Measurements from ENCODE around the gene ARHGEF39. TPM values are rescaled to one million over a fixed set of nuclear protein-coding genes. Genes with fewer than 3 reads are reported as not detected.
"Not testable (repeated sequence)": the region's sequence is repeated elsewhere in the genome, so short reads cannot be mapped to it uniquely, and the experiment has no call there.

The ARHGEF39 gene
- total RNA-seq, 2 donors from 2014 or later: 0.29 to 0.46 TPM

- DNase-seq (ENCODE audit: low spot score): no peak
- intact Hi-C loops (cut with DNase I): no loop called here
These were observed 25.4 kb downstream of the ARHGEF39 start for GRCh38 chr9:35639631-35640030.

DNA sequence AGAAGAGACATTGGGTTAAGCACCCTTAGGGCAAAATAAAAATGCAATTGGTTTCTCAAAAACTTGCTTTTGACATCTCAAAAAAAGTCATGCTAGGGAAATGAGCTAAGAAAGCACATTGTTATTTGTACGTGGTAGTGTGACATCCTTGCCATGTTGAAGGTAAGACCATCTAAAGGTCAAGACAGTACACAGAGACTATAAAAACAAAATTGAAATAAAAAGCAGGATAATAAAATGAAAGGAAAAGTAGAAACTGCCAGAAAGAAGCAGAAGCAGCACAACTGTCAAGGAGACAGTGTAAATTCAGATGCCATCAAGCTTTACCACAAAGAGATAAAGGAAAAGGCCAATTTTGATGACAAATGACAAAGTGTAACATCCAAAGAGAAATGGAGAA, 25.8 kb downstream of the ARHGEF39 start:
- DNase-seq (ENCODE audit: low spot score); intact Hi-C loops (cut with DNase I): not testable (repeated sequence)

DNA sequence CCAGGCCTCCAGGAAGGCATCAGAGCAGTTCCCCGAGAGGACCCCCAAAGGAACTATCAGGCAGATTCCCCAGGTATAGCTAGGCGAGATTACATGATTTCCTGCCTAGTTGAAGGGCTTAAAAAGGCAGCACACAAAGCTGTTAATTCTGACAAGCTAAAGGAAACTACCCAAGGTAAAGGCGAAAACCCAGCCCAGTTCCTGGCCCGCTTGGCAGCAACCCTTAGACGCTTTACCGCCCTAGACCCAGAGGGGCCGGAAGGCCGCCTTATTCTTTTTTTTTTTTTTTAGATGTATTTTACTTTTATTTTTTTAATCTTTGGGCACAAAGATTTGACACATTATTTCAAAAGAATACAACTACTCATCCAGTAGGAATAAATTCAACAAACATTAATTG, 26.2 kb downstream of the ARHGEF39 start:
- intact Hi-C loops (cut with DNase I); DNase-seq (ENCODE audit: low spot score): not testable (repeated sequence)

GRCh38 chr9:35637427-35637955, 27.5 kb downstream of the ARHGEF39 start:
- intact Hi-C loops (cut with DNase I); DNase-seq (ENCODE audit: low spot score): not testable (repeated sequence)

GRCh38 chr9:35636877-35637246, 28.1 kb downstream of the ARHGEF39 start:
- intact Hi-C loops (cut with DNase I): not testable (repeated sequence)

DNA sequence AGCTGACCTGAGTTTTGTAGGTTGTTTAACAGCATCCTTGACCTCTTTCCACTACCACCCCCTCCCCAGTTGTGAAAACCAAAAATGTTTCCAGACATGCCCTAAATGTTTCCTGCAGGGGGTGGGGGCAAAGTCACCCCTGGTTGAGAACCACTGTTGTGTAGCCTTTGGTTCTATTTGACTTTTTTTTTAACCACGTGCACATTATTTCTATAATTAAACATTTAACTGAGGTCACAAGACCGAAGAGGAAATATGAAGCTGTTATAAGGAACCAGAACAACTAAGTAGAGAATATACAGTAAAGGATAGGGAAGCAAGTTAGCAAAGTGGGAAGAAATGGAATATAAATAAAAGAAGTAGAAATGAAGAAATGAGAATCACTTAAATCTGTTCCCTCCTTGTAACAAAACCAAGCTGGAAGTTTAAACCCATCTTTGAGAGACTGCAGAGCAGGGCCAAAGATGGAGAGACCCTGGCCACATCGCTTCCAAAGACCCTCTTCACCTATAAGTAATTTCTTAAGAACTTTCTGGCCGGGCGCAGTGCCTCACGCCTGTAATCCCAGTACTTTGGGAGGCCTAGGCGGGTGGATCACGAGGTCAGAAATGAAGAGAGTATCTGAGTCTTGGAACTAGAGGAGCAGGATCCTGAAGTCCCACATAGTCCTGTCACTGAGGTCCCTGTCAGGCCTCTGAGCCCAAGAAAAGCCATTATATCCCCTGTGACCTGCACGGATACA, 28.7 kb downstream of the ARHGEF39 start:
- DNase-seq (ENCODE audit: low spot score): no peak

More at GRCh38 chr9:35636877-35637246, 28.1 kb downstream of the ARHGEF39 start:
- DNase-seq (ENCODE audit: low spot score): not testable (repeated sequence)

GRCh38 chr9:35635730-35636129, 29.3 kb downstream of the ARHGEF39 start:
- DNase-seq (ENCODE audit: low spot score): no peak
- intact Hi-C loops (cut with DNase I): no loop called here

More for the DNA sequence above, 28.7 kb downstream of the ARHGEF39 start:
- intact Hi-C loops (cut with DNase I): no loop called here

DNA sequence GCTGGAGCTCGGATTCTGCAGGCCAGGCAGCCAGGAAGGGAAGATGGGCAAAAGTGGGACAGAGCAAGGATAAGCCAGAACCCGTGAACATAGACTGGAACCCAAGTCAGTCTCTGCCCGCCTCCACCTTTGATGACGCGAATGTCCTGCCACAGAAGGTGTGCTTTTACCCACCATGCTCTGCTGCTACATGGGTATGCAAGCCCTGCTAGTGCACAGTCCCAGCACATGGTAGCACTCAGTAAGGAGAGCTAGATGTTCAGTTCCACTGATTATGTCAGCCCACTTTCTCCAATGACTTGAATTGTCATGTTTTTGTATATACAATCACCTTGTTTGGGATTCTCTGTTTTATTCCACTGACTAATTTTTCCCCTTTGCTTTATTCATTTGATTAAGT, 35.4 kb downstream of the ARHGEF39 start:
- intact Hi-C loops (cut with DNase I): no loop called here
- no peak for DNase-seq (ENCODE audit: low spot score)

- intact Hi-C loops (cut with DNase I): no loop called here
- DNase-seq (ENCODE audit: low spot score): no peak
These were observed 36.5 kb downstream of the ARHGEF39 start for GRCh38 chr9:35628389-35628991.

- DNase-seq (ENCODE audit: low spot score): no peak
- intact Hi-C loops (cut with DNase I): no loop called here
These were observed 37.4 kb downstream of the ARHGEF39 start for GRCh38 chr9:35627575-35627974.

DNA sequence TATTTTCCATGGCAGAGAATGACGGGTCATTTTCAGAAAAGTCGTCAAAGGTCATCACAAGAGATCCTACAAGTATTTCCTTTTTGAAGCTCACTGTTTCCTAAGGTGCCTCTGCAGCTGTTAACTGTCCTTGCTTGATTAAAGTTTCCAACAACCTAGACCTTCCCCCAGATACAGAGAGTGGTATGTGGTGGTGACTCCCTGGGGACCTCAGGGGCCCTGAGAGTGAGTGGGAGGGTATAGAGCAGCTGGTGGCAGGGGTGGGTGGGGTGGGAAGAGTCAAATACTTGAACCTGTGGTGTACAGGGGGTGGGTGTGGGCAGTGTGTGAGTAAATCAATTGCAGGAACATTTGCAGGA, 45.2 kb downstream of the ARHGEF39 start:
- no peak for DNase-seq (ENCODE audit: low spot score)
- intact Hi-C loops (cut with DNase I): no loop called here

GRCh38 chr9:35618854-35619799, 45.9 kb downstream of the ARHGEF39 start:
- no peak for DNase-seq (ENCODE audit: low spot score)
- intact Hi-C loops (cut with DNase I): no loop called here

DNA sequence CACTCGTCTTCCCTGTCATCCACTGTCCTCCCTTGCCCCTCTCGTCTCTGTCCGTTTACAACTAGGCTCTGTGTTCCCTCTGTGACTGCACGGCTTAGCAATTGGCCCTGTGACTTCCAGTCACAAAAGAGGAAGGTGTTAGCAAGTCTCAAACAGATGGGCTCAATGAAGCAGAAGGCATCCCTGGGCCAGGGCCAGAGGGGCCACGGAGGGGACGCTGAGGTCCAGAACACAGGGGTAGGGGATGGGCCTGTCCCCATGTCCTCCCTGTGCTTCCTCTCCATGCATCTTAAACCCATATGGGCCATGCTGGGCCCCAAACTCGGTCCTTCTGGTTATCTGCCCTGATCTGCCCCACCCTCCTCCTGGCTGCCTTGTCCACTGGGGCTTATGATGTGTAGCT, 46.7 kb downstream of the ARHGEF39 start, which contains the start of gene CD72:
TSS of gene CD72 (minus strand) at position 89 of the 403 bp plus-strand sequence. CDS start 110 bp downstream, outside the sequence.
- DNase-seq (ENCODE audit: low spot score): no peak
- intact Hi-C loops (cut with DNase I): no loop called here

- no peak for DNase-seq (ENCODE audit: low spot score)
- intact Hi-C loops (cut with DNase I): no loop called here
These were observed 47.4 kb downstream of the ARHGEF39 start for GRCh38 chr9:35617548-35617947.

GRCh38 chr9:35616681-35617459, 48.1 kb downstream of the ARHGEF39 start:
- intact Hi-C loops (cut with DNase I): no loop called here
- peak; percentile 94 for DNase-seq (ENCODE audit: low spot score)

DNA sequence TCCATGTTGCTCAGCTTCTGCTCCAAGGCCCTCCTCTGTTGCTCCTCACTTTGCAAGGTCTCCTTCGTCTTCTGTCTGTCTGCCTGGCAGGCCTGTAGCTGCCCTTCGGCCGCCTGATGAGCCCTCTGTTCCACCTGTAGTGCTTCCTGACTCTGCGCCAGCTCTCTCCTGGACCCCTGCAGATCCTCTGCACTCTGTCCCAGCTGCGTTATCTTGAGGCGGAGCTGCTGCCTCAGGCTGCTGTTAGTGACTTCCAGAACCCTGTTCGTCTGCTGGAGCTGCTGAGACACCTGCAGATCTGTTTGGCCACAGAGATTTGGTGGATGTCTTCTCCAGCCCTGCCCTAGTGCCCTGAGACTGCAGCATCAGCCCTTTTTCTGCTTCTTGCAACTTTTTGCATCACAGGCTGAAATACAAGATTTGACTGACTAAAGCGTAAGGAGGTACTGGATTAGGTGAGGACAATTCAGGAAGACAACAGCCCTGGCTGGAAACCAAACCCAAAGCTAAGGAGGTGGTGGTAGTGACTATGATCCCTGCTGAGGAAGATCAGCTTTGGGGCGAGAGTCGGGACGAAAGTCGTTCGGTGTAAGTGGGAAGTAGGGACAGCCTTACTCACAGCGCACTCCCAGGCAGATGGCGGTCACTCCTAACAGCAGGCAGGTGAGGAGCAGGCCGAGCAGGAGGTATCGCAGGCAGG, 48.9 kb downstream of the ARHGEF39 start:
- no peak for DNase-seq (ENCODE audit: low spot score)
- intact Hi-C loops (cut with DNase I): no loop called here

DNA sequence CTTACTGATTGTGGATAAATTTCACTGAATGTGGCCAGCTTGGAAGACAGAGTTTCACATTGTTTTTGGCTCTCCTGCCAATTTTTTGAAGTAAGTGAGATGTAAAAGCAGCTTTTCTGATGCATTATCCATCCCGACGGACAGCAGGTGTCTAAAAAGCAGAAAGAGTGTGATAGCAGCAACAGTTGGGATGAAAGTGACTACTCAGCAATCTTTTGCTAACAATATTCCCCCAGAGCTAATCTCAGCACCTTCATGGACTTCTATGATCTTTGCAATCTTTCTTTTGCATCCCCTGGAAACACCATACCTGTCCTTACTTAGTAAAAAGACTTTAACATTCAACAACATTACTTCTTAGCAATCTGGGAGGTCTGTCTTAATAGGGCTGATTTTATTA, 52.2 kb downstream of the ARHGEF39 start:
- intact Hi-C loops (cut with DNase I): loop anchor here in 1 of 2 donors (5.0 kb wide), 1 partner anchor 34 kb away; no protein-coding TSS in a partner anchor
- DNase-seq (ENCODE audit: low spot score): no peak

GRCh38 chr9:35612066-35612465, 52.9 kb downstream of the ARHGEF39 start:
- intact Hi-C loops (cut with DNase I): loop anchor here in 1 of 2 donors (5.0 kb wide), 1 partner anchor 35 kb away; no protein-coding TSS in a partner anchor
- not testable (repeated sequence) for DNase-seq (ENCODE audit: low spot score)
